GM21576 (cell line): ENCODE data around the gene IFI27.
"Not testable (repeated sequence)": the region's sequence is repeated elsewhere in the genome, so short reads cannot be mapped to it uniquely, and the experiment has no call there.

Source experiments
- ATAC-seq: cut with Tn5 transposase; IDR thresholded peaks from one replicate; pipeline ENCODE4 v1.9.1; 2021; ENCODE audit warnings: mild to moderate bottlenecking, moderate library complexity; ENCODE audit not compliant: unreplicated experiment

IFI27 gene

DNA sequence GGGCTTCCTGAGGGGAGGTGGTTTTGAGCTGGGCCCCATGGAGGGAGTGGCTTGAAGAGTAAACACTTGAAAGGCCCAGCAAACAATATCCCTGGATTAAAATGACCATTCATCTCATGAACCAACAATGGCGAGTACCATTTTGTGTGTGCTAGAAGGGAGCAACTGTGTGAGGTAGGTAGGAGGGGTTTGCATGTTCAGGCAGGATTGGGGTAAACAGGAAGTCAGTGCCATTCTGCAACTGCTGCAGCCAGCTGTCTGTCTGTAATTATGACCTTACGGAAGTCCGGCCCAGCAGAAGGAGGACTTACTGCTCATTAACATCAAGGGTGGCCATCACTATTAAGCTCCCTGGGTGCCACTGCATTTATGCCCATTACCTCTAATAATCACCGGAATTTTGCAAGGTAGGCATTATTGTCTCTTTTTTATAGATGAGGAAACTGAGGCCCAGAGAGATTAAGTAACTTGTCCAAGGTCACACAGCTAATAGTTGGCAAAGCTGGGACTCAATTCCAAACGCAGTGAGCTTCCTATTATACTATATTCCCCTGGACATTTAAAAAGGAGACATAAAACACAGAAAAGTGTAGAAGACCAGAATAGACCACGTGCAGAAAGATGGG is 35.5 kb downstream of the IFI27 start:
- ATAC-seq, result no peak

DNA sequence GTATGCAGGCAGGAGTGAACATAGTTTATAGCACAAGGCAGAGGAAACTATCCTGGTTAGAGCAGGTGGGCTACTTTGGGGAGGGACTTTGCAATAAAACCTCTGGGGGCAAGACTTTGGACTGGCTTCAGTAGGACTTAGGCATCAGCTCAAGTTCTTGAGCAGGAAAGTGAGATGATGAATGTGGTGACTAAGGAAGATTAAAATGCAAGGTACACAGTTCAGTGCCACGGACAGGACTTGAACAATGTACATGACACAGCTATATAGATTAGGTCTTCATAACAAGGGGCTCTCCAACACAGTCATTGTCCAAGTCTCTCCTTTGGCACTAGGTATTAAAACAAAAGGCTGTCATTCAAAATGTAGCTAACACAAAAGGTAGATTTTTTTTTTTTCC is 42.1 kb downstream of the IFI27 start:
- no peak for ATAC-seq

DNA sequence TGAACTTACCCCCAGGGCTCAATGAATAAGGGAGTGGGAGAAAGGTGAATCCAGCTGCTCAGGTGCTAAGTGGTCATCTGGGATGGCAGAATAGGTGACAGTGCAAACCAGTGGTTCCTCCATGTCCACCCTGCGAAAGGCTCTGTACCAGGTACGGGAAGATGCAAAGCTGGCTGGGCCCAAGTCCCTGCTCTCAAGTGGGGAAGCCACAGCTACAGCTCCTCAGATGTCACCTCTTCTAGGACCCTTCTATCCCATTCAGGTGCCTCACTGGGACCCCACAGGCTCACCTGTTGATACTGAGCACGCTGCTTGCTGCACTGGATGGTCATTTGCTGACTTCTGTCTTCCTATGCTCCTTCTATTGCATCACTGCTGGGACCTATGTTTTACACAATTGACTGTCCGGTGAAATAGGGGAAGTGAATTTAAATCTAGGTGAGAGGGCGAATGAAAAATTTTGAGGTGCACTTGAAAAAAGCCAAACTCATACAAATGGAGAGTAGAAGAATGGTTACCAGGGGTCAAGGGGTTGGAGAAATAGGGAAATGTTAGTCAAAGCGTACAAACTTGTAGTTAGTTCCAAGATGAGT is 43.3 kb downstream of the IFI27 start:
- no peak for ATAC-seq

DNA sequence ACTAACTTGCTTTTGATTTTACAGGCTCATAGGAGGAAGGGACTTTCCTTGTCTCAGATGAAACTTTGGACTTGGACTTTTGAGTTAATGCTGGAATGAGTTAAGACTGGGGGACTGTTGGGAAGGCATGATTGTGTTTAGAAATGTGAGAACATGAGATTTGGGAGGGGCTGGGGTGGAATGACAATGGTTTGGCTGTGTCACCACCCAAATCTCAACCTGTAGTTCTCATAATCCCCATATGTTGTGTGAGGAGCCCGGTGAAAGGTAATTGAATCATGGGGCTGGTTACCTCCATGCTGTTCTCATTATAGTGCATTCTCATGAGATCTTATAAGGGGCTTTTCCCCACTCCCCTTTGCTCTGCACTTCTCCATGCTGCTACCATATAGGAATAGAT is 45.6 kb downstream of the IFI27 start:
- ATAC-seq, result not testable (repeated sequence)

DNA sequence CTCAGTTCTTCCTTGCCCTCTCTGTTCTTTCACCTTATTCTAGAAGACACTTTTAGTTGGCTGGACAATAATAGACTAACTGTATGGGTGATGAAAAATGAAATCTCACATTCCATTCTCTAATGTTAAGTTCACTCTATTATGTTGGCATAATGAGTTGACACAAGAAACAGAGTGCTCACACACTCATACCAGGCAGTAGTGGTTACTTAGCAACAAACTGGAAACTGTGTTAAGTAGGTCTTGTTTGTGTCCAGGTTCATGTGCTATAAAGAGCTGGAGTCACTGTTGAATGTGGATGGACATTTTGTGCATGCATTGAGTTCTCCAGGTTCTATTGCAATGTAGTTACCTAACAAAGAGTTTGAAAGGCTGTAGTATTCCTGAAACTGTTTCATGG is 46.7 kb downstream of the IFI27 start:
- no peak for ATAC-seq

DNA sequence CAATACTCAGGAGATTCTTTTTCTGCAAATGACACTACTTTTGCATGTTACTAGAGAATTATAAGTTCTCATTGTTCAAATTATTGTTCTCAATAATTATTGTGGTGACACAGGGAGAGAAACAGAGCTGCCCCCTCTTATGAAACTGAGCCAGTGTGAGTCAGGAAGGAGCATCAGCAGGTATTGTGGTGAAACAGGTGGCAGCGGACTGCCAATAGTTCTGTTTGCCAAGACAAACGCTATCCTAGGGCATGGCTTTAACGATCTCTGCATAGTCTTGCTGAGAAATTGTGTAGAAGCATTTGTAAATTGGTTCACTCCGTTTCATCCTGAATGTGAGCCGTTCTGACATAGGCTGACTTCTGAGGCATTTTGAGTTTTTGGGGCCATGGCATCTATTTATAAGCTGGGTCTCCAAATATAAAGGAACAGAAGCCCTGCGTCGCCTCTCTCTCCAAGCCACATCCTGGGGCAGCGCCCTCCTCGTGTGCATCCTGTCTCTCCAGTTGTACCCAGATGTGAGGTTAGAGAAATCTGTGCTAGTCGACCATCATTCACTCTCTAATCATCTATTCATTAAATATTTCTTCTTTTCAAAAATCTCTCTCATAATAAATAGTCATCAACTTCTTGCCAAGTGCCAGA is 47.8 kb downstream of the IFI27 start:
- ATAC-seq, result no peak

DNA sequence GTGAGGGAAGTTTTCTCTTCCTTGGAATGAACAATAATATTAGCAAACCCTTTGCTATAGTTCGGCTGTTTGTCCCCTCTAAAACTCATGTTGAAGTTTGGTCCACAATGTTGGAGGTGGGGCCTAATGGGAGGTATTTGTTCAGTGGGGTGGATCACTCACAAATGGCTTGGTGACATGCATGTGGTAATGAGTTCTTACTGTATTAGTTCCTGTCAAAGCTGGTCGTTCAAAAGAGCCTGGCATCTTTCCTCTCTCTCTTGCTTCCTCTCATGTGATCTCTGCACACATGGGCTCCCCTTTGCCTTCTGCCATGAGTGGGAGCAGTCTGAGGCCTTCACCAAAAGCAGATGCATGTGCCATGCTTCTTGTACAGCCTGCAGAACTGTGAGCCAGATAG is 50.5 kb downstream of the IFI27 start:
- no peak for ATAC-seq

DNA sequence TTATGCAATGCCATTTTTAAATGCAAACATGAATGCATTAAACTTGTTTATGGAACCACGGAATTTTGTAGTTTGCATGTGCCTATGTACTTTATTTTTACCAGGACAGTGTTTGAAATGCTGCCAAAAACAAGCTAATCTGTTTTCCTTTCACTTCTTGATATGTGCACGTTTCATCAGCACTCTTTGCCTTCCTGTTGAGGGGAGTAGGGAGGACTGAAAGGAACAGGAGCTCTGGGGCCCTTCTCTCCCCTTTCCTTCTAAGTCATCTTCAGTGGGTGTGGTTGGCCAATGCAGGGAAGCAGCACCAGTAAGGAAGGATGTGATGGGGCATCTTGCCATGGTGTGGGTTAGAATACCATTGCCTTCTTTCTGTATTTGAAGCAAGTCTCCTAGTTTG is 51.4 kb downstream of the IFI27 start:
- no peak for ATAC-seq

DNA sequence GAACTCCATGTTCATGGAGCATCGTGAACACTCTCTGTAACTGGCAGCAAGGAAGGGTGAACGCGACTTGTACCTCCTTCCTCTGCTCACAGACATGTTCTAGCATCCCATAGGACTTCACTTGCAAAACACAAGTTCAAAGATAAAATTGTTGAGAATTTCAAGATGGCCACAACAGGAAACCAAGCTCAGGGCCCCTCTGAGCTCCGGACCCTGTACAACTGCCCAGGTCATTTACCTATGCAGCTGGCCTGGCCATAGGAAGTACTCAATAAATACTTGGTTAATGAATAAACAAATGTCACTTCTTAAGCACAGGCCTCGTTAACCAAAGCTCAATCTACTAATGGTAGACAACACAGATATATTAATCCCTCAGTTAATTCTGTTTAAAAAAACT is 51.9 kb downstream of the IFI27 start:
- ATAC-seq, result no peak

DNA sequence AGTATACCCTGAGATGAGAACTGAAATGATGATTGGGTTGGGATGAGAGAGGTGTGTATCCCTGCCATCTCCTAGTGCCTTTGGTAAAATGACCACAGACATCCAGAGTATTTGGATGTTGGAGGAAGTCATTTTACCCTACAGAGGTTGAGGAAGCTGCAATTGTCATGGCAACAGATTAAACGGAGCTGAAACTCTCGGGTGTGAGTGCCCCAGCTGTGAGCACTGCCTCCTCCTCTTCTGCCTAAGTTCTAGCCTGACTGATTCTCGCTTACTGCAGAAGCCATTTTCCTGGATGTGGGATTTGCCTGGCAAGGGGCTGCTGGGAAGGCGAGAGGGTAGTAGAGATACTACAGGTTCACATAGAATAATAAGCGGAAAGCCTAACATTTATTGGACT is 53.3 kb downstream of the IFI27 start:
- no peak for ATAC-seq

DNA sequence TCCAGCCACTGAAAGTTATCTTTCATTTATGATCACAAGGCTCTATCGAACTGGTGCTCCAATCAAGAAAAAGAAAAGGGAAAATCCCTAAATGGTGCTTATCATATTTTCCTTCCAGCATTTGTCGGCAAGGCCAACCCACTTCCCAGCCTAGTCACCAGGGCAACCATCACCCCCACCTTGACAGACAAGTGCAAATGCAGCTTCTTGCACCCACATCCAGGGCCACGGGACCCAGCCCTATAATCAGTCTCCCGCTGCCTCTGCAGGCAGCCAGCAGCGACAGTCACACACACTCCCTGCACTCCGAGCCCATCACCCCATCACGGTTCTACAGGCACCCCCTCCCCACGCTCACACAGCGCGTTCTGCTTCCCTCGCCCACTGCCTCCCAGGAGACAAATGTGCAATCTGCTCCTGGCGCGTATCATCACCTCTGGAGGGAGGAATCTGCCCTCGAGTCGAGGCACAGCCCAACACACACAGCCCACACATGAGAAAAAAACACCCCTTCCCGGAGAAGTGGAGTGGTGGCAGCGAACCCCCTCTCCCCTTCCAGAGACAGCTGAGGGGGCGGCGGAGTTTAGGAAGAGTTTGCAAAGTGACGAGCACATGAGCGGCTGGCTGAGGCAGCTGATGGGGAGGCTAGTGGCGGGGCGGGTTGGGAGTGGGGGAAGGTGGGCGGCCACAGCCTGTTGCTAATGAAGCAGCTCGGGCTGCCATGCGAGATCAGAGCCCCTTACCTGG is 54.3 kb downstream of the IFI27 start:
- ATAC-seq, result no peak

DNA sequence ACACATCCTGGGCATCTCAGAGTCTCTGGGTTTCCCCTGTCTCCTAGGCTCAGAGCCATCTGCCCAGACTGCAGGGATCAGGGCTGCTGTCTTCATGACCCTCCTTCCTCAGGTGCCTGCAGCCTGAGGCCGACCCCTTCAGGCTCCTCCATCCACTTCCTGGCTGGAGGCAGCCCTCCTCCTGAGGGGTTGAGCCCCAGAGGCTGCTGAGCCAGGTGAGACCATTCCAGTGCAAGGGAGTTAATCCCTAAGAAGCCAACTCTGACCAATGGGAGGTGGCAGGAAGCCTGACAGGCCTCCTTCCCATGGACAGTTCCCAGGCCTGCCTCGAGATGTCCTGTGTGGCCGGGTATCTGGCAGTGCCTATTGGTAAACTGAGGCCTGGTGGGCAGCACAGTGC is 55.2 kb downstream of the IFI27 start:
- no peak for ATAC-seq
